ENCODE measurements around the gene PARVA. TPM values are rescaled to one million over a fixed set of nuclear protein-coding genes. Genes with fewer than 3 reads are reported as not detected.

The PARVA gene
- polyA plus RNA-seq, 3 donors, result not detected

DNA sequence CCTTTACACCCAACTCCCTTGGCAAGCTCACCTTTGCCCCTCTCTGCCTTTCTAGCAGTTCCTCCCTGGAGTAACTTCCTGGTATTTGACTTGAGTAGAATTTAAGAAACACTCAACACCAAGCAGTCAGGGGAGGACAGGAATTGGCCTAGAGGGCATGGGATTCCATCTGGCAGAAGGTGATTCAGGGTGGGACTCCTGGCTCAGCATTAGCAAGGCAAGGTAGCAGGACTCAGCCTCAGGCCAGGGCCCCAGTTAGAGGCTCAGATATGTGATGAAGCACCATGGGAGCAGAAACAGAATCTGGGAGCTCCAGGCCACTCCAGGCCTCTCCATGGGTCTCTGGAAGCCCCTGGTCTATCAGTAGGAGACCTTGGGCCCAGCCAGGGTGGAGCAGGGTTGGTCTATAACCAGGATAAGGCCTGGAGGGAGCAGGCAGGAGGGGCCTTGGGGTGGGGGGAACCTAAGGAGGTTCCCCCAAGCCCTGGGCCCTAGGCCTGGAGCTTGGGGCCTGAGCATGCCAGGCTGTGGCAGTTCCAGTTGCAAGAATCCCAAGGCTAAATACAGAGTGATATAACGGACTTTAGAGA lies 148.2 kb downstream of the PARVA start:
- Mint-ChIP-seq H3K9me3 (no peaks in the 10 kb centered on the region), H3K27ac (no peak overlapping the region), H3K27me3 (ENCODE audit: low read depth in 3 of 3) (peaks cover 0 to 3% (median 1%) of the 10 kb centered on the region in 3 donors), H3K36me3 (no peaks in the 10 kb centered on the region), H3K4me3 (no peak overlapping the region), H3K4me1 (no peaks in the 10 kb centered on the region)
- Histone ChIP-seq H3K4me3 (replicated peaks in 1 of 3; ENCODE audit: low read depth in 2 of 3, low read length in 3 of 3) (no peak overlapping the region), H3K9ac (ENCODE audit: insufficient read depth, low read length, poor library complexity, severe bottlenecking) (no peak overlapping the region), H3K4me2 (replicated peaks; ENCODE audit: extremely low read depth, low read length, poor library complexity, severe bottlenecking) (no peak overlapping the region), H4K20me1 (ENCODE audit: insufficient read depth, low read length) (no peaks in the 10 kb centered on the region), H3K36me3 (replicated peaks in 1 of 2; ENCODE audit: control insufficient read depth in 1 of 2, insufficient read depth in 2 of 2, low read length in 2 of 2) (no peaks in the 10 kb centered on the region), H3K4me1 (ENCODE audit: control insufficient read depth in 1 of 2, insufficient read depth in 2 of 2, low read length in 2 of 2) (no peaks in the 10 kb centered on the region), H3K79me2 (ENCODE audit: insufficient read depth, low read length) (no peaks in the 10 kb centered on the region), H3K27ac (ENCODE audit: low read depth in 1 of 2, low read length in 2 of 2) (no peak overlapping the region), H3K27me3 (ENCODE audit: control insufficient read depth in 2 of 2, insufficient read depth in 2 of 2, low read length in 2 of 2) (no peaks in the 10 kb centered on the region), H3K9me3 (replicated peaks in 1 of 2; ENCODE audit: control insufficient read depth in 1 of 2, insufficient read depth in 1 of 2, low read length in 2 of 2) (no peaks in the 10 kb centered on the region), H2AFZ (ENCODE audit: insufficient read depth, low read depth, low read length, poor library complexity, severe bottlenecking) (no peak overlapping the region)
- WGBS (ENCODE audit: insufficient coverage), result no CpG with 5 or more reads among the region's 1 CpG
- intact Hi-C loops (cut with micrococcal nuclease), result no loop called here
- TF ChIP-seq, protein P1, sequence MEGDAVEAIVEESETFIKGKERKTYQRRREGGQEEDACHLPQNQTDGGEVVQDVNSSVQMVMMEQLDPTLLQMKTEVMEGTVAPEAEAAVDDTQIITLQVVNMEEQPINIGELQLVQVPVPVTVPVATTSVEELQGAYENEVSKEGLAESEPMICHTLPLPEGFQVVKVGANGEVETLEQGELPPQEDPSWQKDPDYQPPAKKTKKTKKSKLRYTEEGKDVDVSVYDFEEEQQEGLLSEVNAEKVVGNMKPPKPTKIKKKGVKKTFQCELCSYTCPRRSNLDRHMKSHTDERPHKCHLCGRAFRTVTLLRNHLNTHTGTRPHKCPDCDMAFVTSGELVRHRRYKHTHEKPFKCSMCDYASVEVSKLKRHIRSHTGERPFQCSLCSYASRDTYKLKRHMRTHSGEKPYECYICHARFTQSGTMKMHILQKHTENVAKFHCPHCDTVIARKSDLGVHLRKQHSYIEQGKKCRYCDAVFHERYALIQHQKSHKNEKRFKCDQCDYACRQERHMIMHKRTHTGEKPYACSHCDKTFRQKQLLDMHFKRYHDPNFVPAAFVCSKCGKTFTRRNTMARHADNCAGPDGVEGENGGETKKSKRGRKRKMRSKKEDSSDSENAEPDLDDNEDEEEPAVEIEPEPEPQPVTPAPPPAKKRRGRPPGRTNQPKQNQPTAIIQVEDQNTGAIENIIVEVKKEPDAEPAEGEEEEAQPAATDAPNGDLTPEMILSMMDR (IDR thresholded peaks at IDR 0.05), result no peak
- DNase-seq, result no peak

DNA sequence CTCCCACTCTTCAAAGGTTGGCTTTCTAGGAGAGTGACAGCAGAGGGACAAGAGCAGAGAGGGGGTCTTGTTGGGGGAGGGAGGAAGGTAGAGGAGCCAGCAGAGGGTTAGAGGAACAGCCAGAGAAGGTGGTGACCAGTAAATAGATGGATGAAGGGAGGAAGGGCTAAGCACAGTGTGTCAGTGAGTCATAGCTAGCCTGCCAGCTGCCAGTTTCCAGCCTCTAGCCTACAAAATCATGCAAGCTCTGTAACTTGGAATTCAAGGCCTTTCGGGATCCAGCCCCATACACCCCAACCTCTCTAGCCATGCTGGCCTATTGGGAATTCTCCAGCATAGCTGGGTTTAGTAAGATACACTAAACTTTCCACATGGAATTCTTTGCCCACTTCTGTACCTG lies 149.4 kb downstream of the PARVA start:
- H3K4me1 Mint-ChIP-seq, result no peaks in the 10 kb centered on the region
- no peaks in the 10 kb centered on the region for H3K36me3 Mint-ChIP-seq
- intact Hi-C loops (cut with micrococcal nuclease), result no loop called here
- WGBS (ENCODE audit: insufficient coverage), result no CpG with 5 or more reads among the region's 1 CpG
- H3K4me3 Mint-ChIP-seq, result no peak overlapping the region
- H4K20me1 ChIP-seq (ENCODE audit: insufficient read depth, low read length), result no peaks in the 10 kb centered on the region
- H3K9me3 ChIP-seq (replicated peaks in 1 of 2; ENCODE audit: control insufficient read depth in 1 of 2, insufficient read depth in 1 of 2, low read length in 2 of 2), result no peaks in the 10 kb centered on the region
- H3K27ac Mint-ChIP-seq, result no peak overlapping the region
- H3K4me1 ChIP-seq (ENCODE audit: control insufficient read depth in 1 of 2, insufficient read depth in 2 of 2, low read length in 2 of 2), result no peaks in the 10 kb centered on the region
- H3K4me2 ChIP-seq (replicated peaks; ENCODE audit: extremely low read depth, low read length, poor library complexity, severe bottlenecking), result no peak overlapping the region
- no peaks in the 10 kb centered on the region for H3K79me2 ChIP-seq (ENCODE audit: insufficient read depth, low read length)
- H2AFZ ChIP-seq (ENCODE audit: insufficient read depth, low read depth, low read length, poor library complexity, severe bottlenecking), result no peak overlapping the region
- H3K36me3 ChIP-seq (replicated peaks in 1 of 2; ENCODE audit: control insufficient read depth in 1 of 2, insufficient read depth in 2 of 2, low read length in 2 of 2), result no peaks in the 10 kb centered on the region
- no peak overlapping the region for H3K9ac ChIP-seq (ENCODE audit: insufficient read depth, low read length, poor library complexity, severe bottlenecking)
- H3K27me3 ChIP-seq (ENCODE audit: control insufficient read depth in 2 of 2, insufficient read depth in 2 of 2, low read length in 2 of 2), result no peaks in the 10 kb centered on the region
- no peaks in the 10 kb centered on the region for H3K9me3 Mint-ChIP-seq
- no peak overlapping the region for H3K4me3 ChIP-seq (replicated peaks in 1 of 3; ENCODE audit: low read depth in 2 of 3, low read length in 3 of 3)
- no peak for DNase-seq
- TF ChIP-seq, protein P1 (IDR thresholded peaks at IDR 0.05), result no peak
- H3K27me3 Mint-ChIP-seq (ENCODE audit: low read depth in 3 of 3), result peaks cover 0 to 3% (median 1%) of the 10 kb centered on the region in 3 donors
- H3K27ac ChIP-seq (ENCODE audit: low read depth in 1 of 2, low read length in 2 of 2), result no peak overlapping the region
